ENCODE results near the gene PAK6.

GRCh38 chr15:40239693-40240618, 1.1 kb downstream of the PAK6 start:
- TF ChIP-seq CTCF (IDR thresholded peaks at IDR 0.05; ENCODE audit: insufficient read depth, low read length, poor library complexity, severe bottlenecking) = no peak
- TF ChIP-seq EZH2phosphoT487 (conservative IDR thresholded peaks at IDR 0.05; ENCODE audit: low read length) = no peak
